SH-SY5Y (cell line): Measurements from ENCODE around the gene PAQR7.

Source experiments
- GATA2 ChIP-seq: IDR thresholded peaks from 2 replicates; pipeline ENCODE4 v1.6.1; 2011; ENCODE audit warnings: mild to moderate bottlenecking, low read depth, low read length
- GATA3 ChIP-seq: IDR thresholded peaks from 2 replicates; pipeline ENCODE4 v1.6.1; 2011; ENCODE audit warnings: low read depth, mild to moderate bottlenecking, low read length, moderate library complexity

DNA sequence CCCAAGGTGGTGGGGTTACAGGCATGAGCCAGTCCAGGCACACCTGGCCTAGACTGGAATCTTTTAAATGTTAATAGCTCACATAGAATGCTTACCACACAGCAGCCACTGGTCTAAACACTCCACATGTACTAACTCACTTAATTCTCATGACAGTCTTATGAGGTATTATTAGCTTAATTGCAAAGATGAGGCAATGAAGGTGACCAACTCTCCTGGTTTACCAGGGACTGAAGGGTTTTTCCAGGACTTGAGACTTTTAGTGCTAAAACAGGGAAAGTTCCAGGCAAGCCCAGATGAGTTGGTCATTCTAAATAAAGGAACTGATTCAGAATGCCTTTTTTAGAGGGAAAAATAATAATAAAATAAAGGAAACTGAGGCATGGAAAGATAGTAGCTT is 37.7 kb upstream of the PAQR7 start:
- TF ChIP-seq GATA3 (no peak), GATA2 (no peak)
